H1 (cell line): ENCODE results near the gene IL17RD. TPM values are rescaled to one million over a fixed set of nuclear protein-coding genes. Genes with fewer than 3 reads are reported as not detected.
A peak's percentile ranks its signal among the peaks of the same experiment; 100 is the strongest.

Experiments
- CTCF ChIA-PET: fragments of 300-600 bp; sonication (Branson Sonifier 250); formaldehyde crosslinking; loops from one replicate; lab custom pipeline; 2021; ENCODE audit not compliant: partially characterized antibody; lab: Charles Lee
- POLR2A ChIA-PET: fragments of 300-600 bp; sonication (Branson Sonifier 250); formaldehyde crosslinking; loops from one replicate; lab custom pipeline; 2021; ENCODE audit warnings: inconsistent platforms; ENCODE audit not compliant: partially characterized antibody; lab: Charles Lee
- DNase-seq, 2 experiments: peaks; one replicate each; pipeline versions ENCODE4 v3.0.0 to v3.0.0-alpha.2; 2010 to 2022; ENCODE audit warnings: low spot score in 2 of 2, low read depth in 1 of 2, mixed read lengths in 1 of 2
- FAIRE-seq: peaks from 2 replicates; lab custom pipeline; 2011; peaks lifted over from hg19 to GRCh38; lab: Jason Lieb, UNC
- H2AFZ ChIP-seq: 2 replicates; pipeline ENCODE4 v1.8.1; 2012; ENCODE audit warnings: low read length, inconsistent platforms
- H2AK5ac ChIP-seq: 2 replicates; pipeline ENCODE4 v1.6.1; 2013; ENCODE audit warnings: low read depth, low read length
- H2BK120ac ChIP-seq: replicated peaks from 2 replicates; pipeline ENCODE3; 2013; ENCODE audit warnings: low read depth, low read length, inconsistent platforms
- H2BK12ac ChIP-seq: 2 replicates; pipeline ENCODE4 v1.6.1; 2013; ENCODE audit warnings: low read depth, low read length
- H2BK15ac ChIP-seq: 2 replicates; pipeline ENCODE4 v1.6.1; 2013; ENCODE audit warnings: low read length
- H2BK20ac ChIP-seq: 2 replicates; pipeline ENCODE4 v1.6.1; 2013; ENCODE audit warnings: low read length
- H2BK5ac ChIP-seq: 2 replicates; pipeline ENCODE4 v1.6.1; 2013; ENCODE audit warnings: low read depth, low read length
- H3K14ac ChIP-seq: 2 replicates; pipeline ENCODE4 v1.6.1; 2013; ENCODE audit warnings: inconsistent platforms; ENCODE audit not compliant: insufficient read length
- H3K18ac ChIP-seq: 2 replicates; pipeline ENCODE4 v1.6.1; 2013; ENCODE audit warnings: low read length; ENCODE audit errors: extremely low read depth
- H3K23ac ChIP-seq: 2 replicates; pipeline ENCODE4 v1.6.1; 2013; ENCODE audit warnings: inconsistent platforms; ENCODE audit not compliant: insufficient read length
- H3K23me2 ChIP-seq: 2 replicates; pipeline ENCODE4 v1.6.1; 2013; ENCODE audit warnings: low read depth, low read length
- H3K27ac ChIP-seq: 2 replicates; pipeline ENCODE4 v1.6.1; 2011; ENCODE audit warnings: low read depth, low read length, inconsistent platforms
- H3K27me3 ChIP-seq, 4 experiments: replicated peaks in 1 of 4; 1 replicate in 1 of 4; 2 replicates in 3 of 4; pipeline versions ENCODE4 v1.6.1 to v1.8.1; 2011 to 2013; ENCODE audit warnings: low read length in 3 of 4, mild to moderate bottlenecking in 3 of 4, inconsistent platforms in 2 of 4, mixed read lengths in 2 of 4, moderate library complexity in 1 of 4; ENCODE audit not compliant: control insufficient read depth in 3 of 4, insufficient read depth in 3 of 4; ENCODE audit errors: extremely low read depth in 1 of 4
- H3K36me3 ChIP-seq, 4 experiments: 2 replicates each; pipeline versions ENCODE4 v1.6.1 to v1.8.1; 2011 to 2013; ENCODE audit warnings: mild to moderate bottlenecking in 4 of 4, low read length in 3 of 4, moderate library complexity in 2 of 4, control low read depth in 1 of 4, inconsistent platforms in 1 of 4; ENCODE audit not compliant: insufficient read depth in 4 of 4, control insufficient read depth in 2 of 4
- H3K4ac ChIP-seq: replicated peaks from 2 replicates; pipeline ENCODE3; 2013; ENCODE audit warnings: low read length, low read depth, mixed read lengths, inconsistent platforms; ENCODE audit not compliant: insufficient read length
- H3K4me1 ChIP-seq, 4 experiments: replicated peaks in 1 of 4; 1 replicate in 1 of 4; 2 replicates in 3 of 4; pipeline versions ENCODE4 v1.6.1 to v1.8.1; 2011 to 2013; ENCODE audit warnings: low read length in 3 of 4, inconsistent platforms in 2 of 4, mixed read lengths in 1 of 4; ENCODE audit not compliant: insufficient read depth in 4 of 4, control insufficient read depth in 3 of 4
- H3K4me2 ChIP-seq, 2 experiments: 2 replicates each; pipeline versions ENCODE4 v1.6.1 to v1.8.1; 2011 to 2013; ENCODE audit warnings: low read depth in 2 of 2, low read length in 2 of 2, control low read depth in 1 of 2, inconsistent platforms in 1 of 2, mild to moderate bottlenecking in 1 of 2; ENCODE audit not compliant: insufficient read depth in 1 of 2
- H3K4me3 ChIP-seq, 4 experiments: fragments of 200-600, 300-600 bp in 1 of 4; sonication (generic), shearing (Covaris generic), sonication (Bioruptor Twin) in 1 of 4; 2 replicates each; pipeline versions ENCODE4 v1.5.1 to v1.8.1; 2011 to 2016; ENCODE audit warnings: low read length in 4 of 4, low read depth in 3 of 4, control low read depth in 2 of 4, inconsistent platforms in 2 of 4, mild to moderate bottlenecking in 2 of 4, mixed read lengths in 1 of 4, moderate library complexity in 1 of 4; ENCODE audit not compliant: insufficient read depth in 2 of 4; ENCODE audit errors: extremely low read depth in 1 of 4
- H3K56ac ChIP-seq: replicated peaks from 2 replicates; pipeline ENCODE3; 2013; ENCODE audit warnings: low read depth, mild to moderate bottlenecking, mixed read lengths, low read length, inconsistent platforms; ENCODE audit not compliant: insufficient read length
- H3K79me1 ChIP-seq: 2 replicates; pipeline ENCODE4 v1.6.1; 2013; ENCODE audit warnings: low read depth, low read length, control low read depth
- H3K79me2 ChIP-seq, 2 experiments: 2 replicates each; pipeline versions ENCODE4 v1.6.1 to v1.8.1; 2012 to 2013; ENCODE audit warnings: low read length in 2 of 2, mild to moderate bottlenecking in 2 of 2, inconsistent platforms in 1 of 2; ENCODE audit not compliant: insufficient read depth in 2 of 2, control insufficient read depth in 1 of 2
- H3K9ac ChIP-seq, 4 experiments: replicated peaks in 1 of 4; 1 replicate in 1 of 4; 2 replicates in 3 of 4; pipeline versions ENCODE4 v1.6.1 to v1.8.1; 2011 to 2013; ENCODE audit warnings: low read depth in 3 of 4, low read length in 3 of 4, control low read depth in 2 of 4, mild to moderate bottlenecking in 2 of 4, moderate library complexity in 2 of 4, inconsistent platforms in 1 of 4; ENCODE audit errors: extremely low read depth in 1 of 4
- H3K9me3 ChIP-seq, 2 experiments: 2 replicates each; pipeline versions ENCODE4 v1.6.1 to v1.8.1; 2012 to 2013; ENCODE audit warnings: mild to moderate bottlenecking in 2 of 2, moderate library complexity in 2 of 2, control low read depth in 1 of 2, inconsistent platforms in 1 of 2, low read depth in 1 of 2, low read length in 1 of 2, mixed read lengths in 1 of 2; ENCODE audit not compliant: insufficient read depth in 2 of 2
- H4K20me1 ChIP-seq, 2 experiments: replicated peaks in 1 of 2; 2 replicates each; pipeline versions ENCODE3 to v1.8.1; 2011 to 2013; ENCODE audit warnings: inconsistent platforms in 2 of 2, low read length in 2 of 2, mild to moderate bottlenecking in 1 of 2; ENCODE audit not compliant: insufficient read depth in 2 of 2, control insufficient read depth in 1 of 2
- H4K5ac ChIP-seq: 2 replicates; pipeline ENCODE4 v1.6.1; 2013; ENCODE audit warnings: low read length, low read depth, mixed read lengths, inconsistent platforms; ENCODE audit not compliant: insufficient read length
- H4K8ac ChIP-seq: 2 replicates; pipeline ENCODE4 v1.8.0; 2013; ENCODE audit warnings: mild to moderate bottlenecking, moderate library complexity, low read length, inconsistent platforms; ENCODE audit not compliant: insufficient read depth; ENCODE audit errors: extremely low read depth
- H4K91ac ChIP-seq: replicated peaks from 2 replicates; pipeline ENCODE3; 2013; ENCODE audit warnings: low read length, mixed read lengths, inconsistent platforms; ENCODE audit not compliant: insufficient read length
- BACH1 ChIP-seq: IDR thresholded peaks from 2 replicates; pipeline ENCODE4 v1.6.1; 2012; ENCODE audit warnings: low read length, improper control_type of control experiment
- HDAC2 ChIP-seq, 2 experiments: fragments of 300-600 bp in 1 of 2; sonication (generic) in 1 of 2; IDR thresholded peaks; 2 replicates each; pipeline ENCODE4 v1.6.1; 2011 to 2012; ENCODE audit warnings: low read depth in 2 of 2, low read length in 2 of 2, mild to moderate bottlenecking in 2 of 2, moderate library complexity in 2 of 2, borderline replicate concordance in 1 of 2, inconsistent platforms in 1 of 2
- JUND ChIP-seq: IDR thresholded peaks from 2 replicates; pipeline ENCODE4 v1.6.1; 2011; ENCODE audit warnings: mild to moderate bottlenecking, improper control_type of control experiment, low read length
- KDM4A ChIP-seq: IDR thresholded peaks from one replicate; pipeline ENCODE4 v1.7.1; 2012; ENCODE audit warnings: low read depth, mild to moderate bottlenecking, moderate library complexity, low read length, inconsistent platforms; ENCODE audit not compliant: severe bottlenecking
- PHF8 ChIP-seq: fragments of 200-600 bp; sonication (generic); conservative IDR thresholded peaks from 2 replicates; pipeline ENCODE4 v1.7.1; 2012; ENCODE audit warnings: low read depth, mild to moderate bottlenecking, inconsistent platforms, low read length, moderate library complexity
- POLR2A ChIP-seq, 2 experiments: IDR thresholded peaks; 1 replicate in 1 of 2; 2 replicates in 1 of 2; pipeline ENCODE4 v1.6.1; 2011; ENCODE audit warnings: low read depth in 2 of 2, low read length in 2 of 2, mild to moderate bottlenecking in 2 of 2; ENCODE audit errors: control extremely low read depth in 1 of 2
- RAD21 ChIP-seq, 2 experiments: IDR thresholded peaks in 1 of 2; conservative IDR thresholded peaks in 1 of 2; 2 replicates each; pipeline ENCODE4 v1.6.1; 2011; ENCODE audit warnings: low read depth in 2 of 2, low read length in 2 of 2, improper control_type of control experiment in 1 of 2, inconsistent platforms in 1 of 2, mild to moderate bottlenecking in 1 of 2, moderate library complexity in 1 of 2
- TAF1 ChIP-seq: IDR thresholded peaks from 2 replicates; pipeline ENCODE4 v1.6.1; 2011; ENCODE audit warnings: mild to moderate bottlenecking, low read depth, low read length
- TBP ChIP-seq: IDR thresholded peaks from 2 replicates; pipeline ENCODE4 v1.6.1; 2011; ENCODE audit warnings: low read depth, low read length, improper control_type of control experiment
- WGBS, 2 experiments: shearing (Covaris generic) in 1 of 2; methylation state at CpG; one replicate each; pipeline versions ENCODE4 v1.1.6 to v1.1.7; 2013 to 2015; ENCODE audit warnings: low lambda C conversion rate in 2 of 2, mixed read lengths in 2 of 2, inconsistent platforms in 1 of 2, low coverage in 1 of 2, missing lambda C conversion rate in 1 of 2; ENCODE audit not compliant: insufficient replicate concordance in 2 of 2, insufficient coverage in 1 of 2, insufficient read length in 1 of 2; ENCODE audit errors: extremely low coverage in 1 of 2, missing lambda C conversion rate in 1 of 2; 5-methylcytosine and 5-hydroxymethylcytosine counted together
- polyA plus RNA-seq, 7 experiments: library from polyadenylated mRNA; depleted of rRNA in 3 of 7; stranded (reverse) in 5 of 7; unstranded in 2 of 7; fragments of >200 nt in 5 of 7; fragments of 200-250 nt in 2 of 7; gene quantifications; 1 replicate in 5 of 7; 2 replicates in 1 of 7; 4 replicates in 1 of 7; pipeline versions ENCODE4 v1.2.1 to v1.2.3, GENCODE V29; 2011 to 2013; ENCODE audit warnings: missing spikeins in 2 of 7, mixed read lengths in 2 of 7
- total RNA-seq: library from RNA; stranded (reverse); fragmentation: NEBNext Ultra II Directional; extraction: Animal tissue kit (Norgen Biotek cat#: 25700); gene quantifications from 2 replicates; pipeline ENCODE4 v1.2.1, GENCODE V29; 2021

IL17RD gene
- total and polyA plus RNA-seq, 2 of the 8 experiments (the other 6 are each of a cell fraction or from before 2014, with no cell fraction given), result 10.9 to 48.9 TPM

GRCh38 chr3:57098418-57099310 lies 66.5 kb downstream of the IL17RD start:
- no peak overlapping the region for H3K4me2 ChIP-seq
- H4K5ac ChIP-seq, result no peak overlapping the region
- H2BK15ac ChIP-seq, result no peak overlapping the region
- no peak overlapping the region for H2BK20ac ChIP-seq
- no peak overlapping the region for H2BK120ac ChIP-seq
- H3K56ac ChIP-seq, result no peak overlapping the region
- no peak overlapping the region for H2BK5ac ChIP-seq
- H4K91ac ChIP-seq, result no peak overlapping the region
- no peaks in the 10 kb centered on the region for H3K9me3 ChIP-seq
- no peak overlapping the region for H2AK5ac ChIP-seq
- ChIA-PET CTCF (interaction anchor here (0.5 to 5.0 kb wide), 13 partner anchors 7 to 811 kb away, joined by 3 to 64 read pairs (median 4); partner anchors contain the start of genes HESX1 and IL17RD), POLR2A (interaction anchor here (1.5 kb wide), 1 partner anchor 25 kb away, joined by 3 read pairs; no protein-coding TSS in a partner anchor)
- DNase-seq (no peak), FAIRE-seq (no peak)
- H3K4ac ChIP-seq, result no peak overlapping the region
- TF ChIP-seq POLR2A (IDR thresholded peaks at IDR 0.05; ENCODE audit: control extremely low read depth in 1 of 2, low read depth in 2 of 2, low read length in 2 of 2), result no peak
- TF ChIP-seq KDM4A, result no peak
- TF ChIP-seq TAF1, result no peak
- TF ChIP-seq RAD21 (IDR thresholded peaks at IDR 0.05 in 1 of 2, conservative IDR thresholded peaks at IDR 0.05 in 1 of 2; ENCODE audit: low read depth in 2 of 2, low read length in 2 of 2), result no peak
- TF ChIP-seq TBP, result no peak
- no peak for TF ChIP-seq BACH1
- TF ChIP-seq JUND, result no peak
- TF ChIP-seq PHF8, result no peak
- no peak for TF ChIP-seq HDAC2 (IDR thresholded peaks at IDR 0.05; ENCODE audit: borderline replicate concordance in 1 of 2, low read depth in 2 of 2, low read length in 2 of 2)
- H2BK12ac ChIP-seq, result no peak overlapping the region
- no peak overlapping the region for H2AFZ ChIP-seq
- WGBS, 2 experiments, result 75% methylated on average over 6 of the region's 6 CpGs; no CpG with 5 or more reads in 1 of the 2 experiments
- peaks cover 0 to 3% (median 1%) of the 10 kb centered on the region in 4 experiments; a peak in 3 of 7 replicates for H3K4me1 ChIP-seq
- H3K14ac ChIP-seq, result no peak overlapping the region
- no peaks in the 10 kb centered on the region for H3K27me3 ChIP-seq
- H3K23me2 ChIP-seq, result no peaks in the 10 kb centered on the region
- no peak overlapping the region for H3K23ac ChIP-seq
- no peaks in the 10 kb centered on the region for H4K20me1 ChIP-seq
- H4K8ac ChIP-seq, result no peak overlapping the region
- H3K79me2 ChIP-seq, result no peaks in the 10 kb centered on the region
- peak overlapping the region in 1 of 4 experiments; percentile 10; a peak in 1 of 7 replicates for H3K9ac ChIP-seq
- H3K79me1 ChIP-seq, result no peaks in the 10 kb centered on the region; the same call in 1 of the 2 replicates
- H3K27ac ChIP-seq, result no peak overlapping the region
- no peak overlapping the region for H3K18ac ChIP-seq
- peaks cover 0 to 28% (median 4%) of the 10 kb centered on the region in 4 experiments; a peak in 6 of 8 replicates for H3K36me3 ChIP-seq
- no peak overlapping the region for H3K4me3 ChIP-seq
